ENCODE data around the gene PSMB7.

GRCh38 chr9:124346347-124347163 lies 68.7 kb downstream of the PSMB7 start:
- TF ChIP-seq ZNF260 (CRISPR knock-in tag; IDR thresholded peaks at IDR 0.05; ENCODE audit: borderline replicate concordance, low read depth) = no peak
- no peak for TF ChIP-seq ZBTB21 (CRISPR knock-in tag; IDR thresholded peaks at IDR 0.05)
- TF ChIP-seq CTCF (CRISPR knock-in tag; IDR thresholded peaks at IDR 0.05) = no peak
- TF ChIP-seq SALL2 (CRISPR knock-in tag; IDR thresholded peaks at IDR 0.05) = no peak
- no peak for TF ChIP-seq ELF1 (CRISPR knock-in tag; IDR thresholded peaks at IDR 0.05)
- no peak for TF ChIP-seq NCOA2 (CRISPR knock-in tag; IDR thresholded peaks at IDR 0.05)
